ENCODE data around the gene KPNB1.

DNA sequence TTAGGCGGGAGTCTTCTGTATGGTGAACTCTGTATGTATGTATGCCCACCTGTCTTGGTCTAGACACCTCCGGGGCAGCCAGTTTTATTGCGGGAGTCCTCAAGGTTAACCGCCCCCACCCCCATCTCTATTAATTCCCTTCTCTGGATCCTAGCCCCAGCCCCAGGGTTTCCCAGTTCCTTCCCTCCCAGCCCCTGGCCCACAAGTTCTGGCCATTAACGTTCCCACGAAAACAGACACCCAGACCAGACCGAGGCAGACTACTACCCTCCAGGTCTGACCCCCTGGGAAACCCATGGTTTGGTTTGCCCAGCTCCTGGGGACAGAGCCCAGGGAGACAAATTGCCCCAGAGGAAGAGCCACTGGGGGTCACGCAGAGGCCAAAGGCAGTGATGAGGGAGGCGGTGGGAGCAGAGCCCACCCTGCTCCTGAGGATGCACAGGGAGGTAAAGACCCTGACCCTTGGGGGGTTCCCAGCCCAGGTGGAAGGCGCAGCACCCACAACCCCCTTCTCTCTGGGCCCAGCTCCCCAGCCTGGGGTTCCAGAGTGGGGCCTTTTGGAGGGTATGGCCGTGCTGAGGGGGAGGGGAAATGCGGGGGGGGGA, 52.8 kb downstream of the KPNB1 start:
- TF ChIP-seq GATA3 (IDR thresholded peaks at IDR 0.05; ENCODE audit: low read depth, low read length): no peak
- TF ChIP-seq GATA2 (IDR thresholded peaks at IDR 0.05; ENCODE audit: low read depth, low read length): no peak
